ENCODE results near the gene COL1A2. TPM values are rescaled to one million over a fixed set of nuclear protein-coding genes. Genes with fewer than 3 reads are reported as not detected.

Gene COL1A2
- total RNA-seq, 1 donor from 2014 or later, result 6.8 TPM

DNA sequence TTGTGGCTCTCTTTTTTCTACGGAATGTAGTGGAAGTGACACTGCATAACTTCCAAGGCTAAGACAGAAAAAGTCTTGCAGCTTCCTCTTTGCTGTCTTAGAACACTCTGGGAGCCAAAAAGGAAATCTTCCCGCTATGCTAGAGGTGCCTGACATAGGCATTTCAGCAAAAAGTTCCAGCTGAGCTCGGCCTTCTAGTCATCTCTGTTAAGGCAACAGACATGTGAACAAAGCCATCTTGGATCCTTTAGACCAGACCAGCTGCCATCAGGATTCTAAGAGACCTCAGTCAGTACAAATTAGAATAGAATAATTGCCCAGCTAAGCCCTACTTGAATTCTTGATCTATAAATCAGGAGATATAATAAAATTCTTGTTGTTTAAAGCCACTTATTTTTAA is 16.3 kb upstream of the COL1A2 start:
- no peaks in the 10 kb centered on the region for H3K9me3 Mint-ChIP-seq (ENCODE audit: unreplicated experiment)
- no peak for DNase-seq

DNA sequence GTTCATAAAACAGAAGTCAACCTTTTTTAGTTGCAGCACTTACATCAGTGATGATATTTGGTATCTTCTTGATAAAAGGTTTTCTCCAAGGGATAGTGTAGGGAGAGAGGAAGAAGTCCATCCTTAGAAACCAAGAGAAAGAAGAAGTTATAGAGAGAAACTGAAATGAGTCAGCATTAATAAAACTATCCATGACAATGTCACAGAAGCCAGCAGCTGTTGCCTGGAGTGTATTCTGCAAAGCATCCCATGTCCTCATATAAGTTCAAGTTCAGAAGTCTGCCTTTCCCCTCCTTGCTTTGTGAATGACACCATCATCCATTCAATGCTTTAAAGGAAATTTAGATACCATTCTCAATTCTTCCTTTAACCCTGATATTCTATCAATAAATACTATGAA is 14.4 kb upstream of the COL1A2 start:
- TF ChIP-seq, protein P1, sequence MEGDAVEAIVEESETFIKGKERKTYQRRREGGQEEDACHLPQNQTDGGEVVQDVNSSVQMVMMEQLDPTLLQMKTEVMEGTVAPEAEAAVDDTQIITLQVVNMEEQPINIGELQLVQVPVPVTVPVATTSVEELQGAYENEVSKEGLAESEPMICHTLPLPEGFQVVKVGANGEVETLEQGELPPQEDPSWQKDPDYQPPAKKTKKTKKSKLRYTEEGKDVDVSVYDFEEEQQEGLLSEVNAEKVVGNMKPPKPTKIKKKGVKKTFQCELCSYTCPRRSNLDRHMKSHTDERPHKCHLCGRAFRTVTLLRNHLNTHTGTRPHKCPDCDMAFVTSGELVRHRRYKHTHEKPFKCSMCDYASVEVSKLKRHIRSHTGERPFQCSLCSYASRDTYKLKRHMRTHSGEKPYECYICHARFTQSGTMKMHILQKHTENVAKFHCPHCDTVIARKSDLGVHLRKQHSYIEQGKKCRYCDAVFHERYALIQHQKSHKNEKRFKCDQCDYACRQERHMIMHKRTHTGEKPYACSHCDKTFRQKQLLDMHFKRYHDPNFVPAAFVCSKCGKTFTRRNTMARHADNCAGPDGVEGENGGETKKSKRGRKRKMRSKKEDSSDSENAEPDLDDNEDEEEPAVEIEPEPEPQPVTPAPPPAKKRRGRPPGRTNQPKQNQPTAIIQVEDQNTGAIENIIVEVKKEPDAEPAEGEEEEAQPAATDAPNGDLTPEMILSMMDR (IDR thresholded peaks at IDR 0.05; ENCODE audit: partially characterized antibody, unreplicated experiment), result no peak
- Mint-ChIP-seq H3K27me3 (ENCODE audit: unreplicated experiment) (no peaks in the 10 kb centered on the region), H3K27ac (ENCODE audit: unreplicated experiment) (no peak overlapping the region), H3K36me3 (ENCODE audit: unreplicated experiment) (no peaks in the 10 kb centered on the region), H3K4me1 (ENCODE audit: low read depth, unreplicated experiment) (peaks cover 7% of the 10 kb centered on the region), H3K9me3 (ENCODE audit: unreplicated experiment) (no peaks in the 10 kb centered on the region), H3K4me3 (ENCODE audit: unreplicated experiment) (no peak overlapping the region)
- no peak for DNase-seq

More for the DNA sequence above, 16.3 kb upstream of the COL1A2 start:
- H3K4me3 Mint-ChIP-seq (ENCODE audit: unreplicated experiment), result no peak overlapping the region
- H3K4me1 Mint-ChIP-seq (ENCODE audit: low read depth, unreplicated experiment), result peaks cover 17% of the 10 kb centered on the region
- H3K27me3 Mint-ChIP-seq (ENCODE audit: unreplicated experiment), result no peaks in the 10 kb centered on the region
- H3K36me3 Mint-ChIP-seq (ENCODE audit: unreplicated experiment), result no peaks in the 10 kb centered on the region
- H3K27ac Mint-ChIP-seq (ENCODE audit: unreplicated experiment), result no peak overlapping the region
- TF ChIP-seq, protein P1 (IDR thresholded peaks at IDR 0.05; ENCODE audit: partially characterized antibody, unreplicated experiment), result no peak

DNA sequence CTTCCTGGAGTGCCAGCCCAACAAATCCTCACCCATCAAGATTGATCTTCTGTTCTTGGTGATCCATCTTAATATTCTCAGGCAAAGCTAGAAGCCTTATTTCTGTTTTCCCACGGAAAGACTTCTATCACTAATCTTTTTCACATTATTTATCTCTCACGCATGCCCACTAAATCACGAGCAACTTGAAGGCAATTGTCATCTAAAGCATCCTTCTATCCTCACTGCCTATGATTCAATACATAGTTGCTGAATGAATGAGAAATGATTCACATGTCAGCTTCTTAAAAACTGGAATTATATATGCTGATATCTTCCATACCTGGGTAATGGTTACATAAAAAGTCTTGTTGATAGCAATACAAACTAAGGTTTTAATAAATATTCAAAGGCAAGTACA is 12.6 kb upstream of the COL1A2 start:
- TF ChIP-seq, protein P1 (IDR thresholded peaks at IDR 0.05; ENCODE audit: partially characterized antibody, unreplicated experiment), result no peak
- no peak for DNase-seq
- H3K27ac Mint-ChIP-seq (ENCODE audit: unreplicated experiment), result no peak overlapping the region
- H3K27me3 Mint-ChIP-seq (ENCODE audit: unreplicated experiment), result no peaks in the 10 kb centered on the region
- H3K9me3 Mint-ChIP-seq (ENCODE audit: unreplicated experiment), result no peaks in the 10 kb centered on the region
- H3K4me1 Mint-ChIP-seq (ENCODE audit: low read depth, unreplicated experiment), result no peaks in the 10 kb centered on the region
- no peaks in the 10 kb centered on the region for H3K36me3 Mint-ChIP-seq (ENCODE audit: unreplicated experiment)
- no peak overlapping the region for H3K4me3 Mint-ChIP-seq (ENCODE audit: unreplicated experiment)

DNA sequence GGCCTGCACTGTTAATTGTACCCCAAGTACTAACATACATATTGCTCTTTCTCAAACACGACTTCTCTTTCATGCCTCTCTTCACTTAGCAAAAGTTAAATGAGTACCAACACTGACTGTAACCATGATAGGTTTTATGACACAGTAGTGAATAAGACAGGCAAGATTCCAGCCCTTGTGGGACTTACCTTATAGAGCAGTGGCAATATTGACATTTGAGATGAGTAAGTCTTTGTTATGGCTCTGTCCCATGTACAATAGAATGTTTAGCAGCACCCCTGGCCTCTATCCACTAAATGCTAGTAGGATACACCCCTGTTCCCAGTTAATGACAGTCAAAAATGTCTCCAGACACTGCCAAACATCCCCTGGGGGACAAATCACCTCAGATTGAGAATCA is 11.9 kb upstream of the COL1A2 start:
- H3K27ac Mint-ChIP-seq (ENCODE audit: unreplicated experiment), result no peak overlapping the region

DNA sequence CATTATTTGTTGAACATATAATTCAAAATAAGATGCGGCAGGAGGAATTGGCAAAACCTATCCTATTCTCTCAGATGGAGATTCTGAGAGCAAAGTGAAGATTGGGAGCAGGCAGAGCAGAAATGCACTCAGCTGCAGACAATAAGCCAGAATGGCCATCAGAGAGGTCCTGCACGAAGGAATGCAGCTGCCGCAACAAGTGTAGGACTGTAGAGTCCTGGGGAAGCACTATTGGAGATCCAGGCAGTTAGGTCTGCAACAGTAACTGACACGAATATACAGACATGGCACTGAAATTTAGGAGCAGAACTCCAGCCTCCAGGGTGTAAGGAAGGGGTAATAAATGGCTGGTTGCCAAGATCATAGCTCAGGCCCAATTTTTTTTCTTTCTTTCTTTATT is 10.4 kb upstream of the COL1A2 start:
- Mint-ChIP-seq H3K27ac (ENCODE audit: unreplicated experiment) (no peak overlapping the region), H3K27me3 (ENCODE audit: unreplicated experiment) (no peaks in the 10 kb centered on the region), H3K4me1 (ENCODE audit: low read depth, unreplicated experiment) (no peaks in the 10 kb centered on the region), H3K4me3 (ENCODE audit: unreplicated experiment) (no peak overlapping the region), H3K9me3 (ENCODE audit: unreplicated experiment) (no peaks in the 10 kb centered on the region), H3K36me3 (ENCODE audit: unreplicated experiment) (no peaks in the 10 kb centered on the region)
- TF ChIP-seq, protein P1 (IDR thresholded peaks at IDR 0.05; ENCODE audit: partially characterized antibody, unreplicated experiment), result no peak
- no peak for DNase-seq

More for the DNA sequence above, 11.9 kb upstream of the COL1A2 start:
- Mint-ChIP-seq H3K9me3 (ENCODE audit: unreplicated experiment) (no peaks in the 10 kb centered on the region), H3K4me3 (ENCODE audit: unreplicated experiment) (no peak overlapping the region), H3K27me3 (ENCODE audit: unreplicated experiment) (no peaks in the 10 kb centered on the region), H3K4me1 (ENCODE audit: low read depth, unreplicated experiment) (no peaks in the 10 kb centered on the region), H3K36me3 (ENCODE audit: unreplicated experiment) (no peaks in the 10 kb centered on the region)
- TF ChIP-seq, protein P1 (IDR thresholded peaks at IDR 0.05; ENCODE audit: partially characterized antibody, unreplicated experiment), result no peak
- DNase-seq, result no peak

Data from glutamatergic neuron (in vitro differentiated cells).